GM12872 (cell line): ENCODE data around the gene UCHL1.

Source experiments
- CTCF ChIP-seq: IDR thresholded peaks from 3 replicates; pipeline ENCODE4 v1.5.1; 2011; ENCODE audit warnings: low read depth, mild to moderate bottlenecking, low read length, moderate library complexity; ENCODE audit not compliant: insufficient read depth

Gene UCHL1

GRCh38 chr4:41219421-41219950, 37.2 kb upstream of the UCHL1 start:
- no peak for TF ChIP-seq CTCF

GRCh38 chr4:41221850-41222645, 34.7 kb upstream of the UCHL1 start:
- TF ChIP-seq CTCF = no peak

GRCh38 chr4:41227902-41228301, 28.8 kb upstream of the UCHL1 start:
- TF ChIP-seq CTCF = no peak

- TF ChIP-seq CTCF = peak; percentile 36; the same call in 1 of the 3 replicates
These were observed 24.3 kb upstream of the UCHL1 start for GRCh38 chr4:41232406-41232805.

- TF ChIP-seq CTCF = no peak
These were observed 23.9 kb upstream of the UCHL1 start for GRCh38 chr4:41232856-41233255.

- no peak for TF ChIP-seq CTCF
These were observed 20.7 kb upstream of the UCHL1 start for GRCh38 chr4:41236032-41236431.

- TF ChIP-seq CTCF = no peak
These were observed 20.2 kb upstream of the UCHL1 start for GRCh38 chr4:41236508-41236907.
